ENCODE measurements around the gene ZNF362.

DNA sequence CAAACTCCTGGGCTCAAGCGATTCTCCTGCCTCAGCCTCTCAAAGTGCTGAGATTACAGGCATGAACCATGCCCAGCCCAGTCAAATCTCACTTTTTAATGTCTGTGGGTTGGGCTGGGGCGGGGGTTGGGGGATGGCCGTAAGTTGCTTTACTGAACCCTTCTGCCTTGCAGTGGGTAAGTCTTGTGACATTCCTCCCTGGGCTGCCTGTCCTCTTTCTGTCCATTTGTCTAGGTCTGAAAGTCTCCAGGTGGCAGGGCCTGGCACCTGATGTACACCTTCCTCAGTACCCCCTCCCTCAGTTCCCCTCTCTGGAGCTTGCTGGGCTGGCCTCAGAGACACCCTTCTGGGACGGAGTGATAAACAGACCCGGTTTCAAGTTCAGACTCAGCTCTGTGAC is 13.3 kb downstream of the ZNF362 start:
- TF ChIP-seq, protein P1, sequence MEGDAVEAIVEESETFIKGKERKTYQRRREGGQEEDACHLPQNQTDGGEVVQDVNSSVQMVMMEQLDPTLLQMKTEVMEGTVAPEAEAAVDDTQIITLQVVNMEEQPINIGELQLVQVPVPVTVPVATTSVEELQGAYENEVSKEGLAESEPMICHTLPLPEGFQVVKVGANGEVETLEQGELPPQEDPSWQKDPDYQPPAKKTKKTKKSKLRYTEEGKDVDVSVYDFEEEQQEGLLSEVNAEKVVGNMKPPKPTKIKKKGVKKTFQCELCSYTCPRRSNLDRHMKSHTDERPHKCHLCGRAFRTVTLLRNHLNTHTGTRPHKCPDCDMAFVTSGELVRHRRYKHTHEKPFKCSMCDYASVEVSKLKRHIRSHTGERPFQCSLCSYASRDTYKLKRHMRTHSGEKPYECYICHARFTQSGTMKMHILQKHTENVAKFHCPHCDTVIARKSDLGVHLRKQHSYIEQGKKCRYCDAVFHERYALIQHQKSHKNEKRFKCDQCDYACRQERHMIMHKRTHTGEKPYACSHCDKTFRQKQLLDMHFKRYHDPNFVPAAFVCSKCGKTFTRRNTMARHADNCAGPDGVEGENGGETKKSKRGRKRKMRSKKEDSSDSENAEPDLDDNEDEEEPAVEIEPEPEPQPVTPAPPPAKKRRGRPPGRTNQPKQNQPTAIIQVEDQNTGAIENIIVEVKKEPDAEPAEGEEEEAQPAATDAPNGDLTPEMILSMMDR (conservative IDR thresholded peaks at IDR 0.05), result no peak
- TF ChIP-seq ZFX (IDR thresholded peaks at IDR 0.05), result no peak
